ENCODE results near the gene FKBP5.

DNA sequence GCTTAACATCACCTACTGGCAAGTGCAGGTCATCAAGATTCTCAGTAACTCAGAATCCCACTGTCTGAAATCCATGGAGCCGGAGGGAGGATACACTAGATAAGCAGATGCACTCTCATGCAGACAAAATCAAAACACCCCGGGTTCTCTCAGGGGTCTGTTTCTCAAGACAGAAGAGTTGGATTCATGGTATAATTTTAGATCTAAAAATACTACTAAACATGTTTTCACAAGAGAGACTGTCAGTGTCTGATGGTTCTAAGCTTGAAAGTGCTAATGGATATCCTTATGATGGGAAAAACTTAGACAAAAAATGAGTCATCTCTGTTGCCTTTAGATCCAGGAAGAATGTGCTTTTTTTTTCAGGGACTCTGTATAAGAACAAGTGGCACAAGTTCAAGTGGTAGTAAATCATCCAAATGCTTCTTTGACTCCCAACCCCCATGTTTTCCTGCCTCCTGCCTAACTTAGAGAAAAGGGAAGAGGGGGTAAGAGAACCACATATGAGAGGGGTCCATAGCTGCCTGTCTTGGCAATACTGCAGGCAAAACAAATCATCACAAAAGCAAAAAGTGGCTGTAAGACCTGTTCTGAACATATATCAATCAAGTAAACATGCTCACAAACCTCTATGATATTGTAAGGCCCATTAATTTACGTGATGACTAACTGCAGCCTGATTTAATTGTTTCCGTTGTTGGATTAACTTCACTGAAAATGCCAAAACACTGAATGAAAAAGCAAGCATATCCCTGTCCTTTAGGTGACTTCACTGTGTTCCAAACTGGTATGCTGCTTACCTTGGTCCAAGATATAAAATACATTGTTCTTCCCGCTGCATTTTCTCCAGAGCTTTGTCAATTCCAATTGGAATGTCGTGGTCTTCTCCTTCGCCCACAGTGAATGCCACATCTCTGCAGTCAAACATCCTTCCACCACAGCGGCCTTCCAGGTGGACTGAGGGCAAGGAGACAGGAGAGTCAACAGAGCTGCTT is 92.0 kb downstream of the FKBP5 start:
- TF ChIP-seq, protein P1, sequence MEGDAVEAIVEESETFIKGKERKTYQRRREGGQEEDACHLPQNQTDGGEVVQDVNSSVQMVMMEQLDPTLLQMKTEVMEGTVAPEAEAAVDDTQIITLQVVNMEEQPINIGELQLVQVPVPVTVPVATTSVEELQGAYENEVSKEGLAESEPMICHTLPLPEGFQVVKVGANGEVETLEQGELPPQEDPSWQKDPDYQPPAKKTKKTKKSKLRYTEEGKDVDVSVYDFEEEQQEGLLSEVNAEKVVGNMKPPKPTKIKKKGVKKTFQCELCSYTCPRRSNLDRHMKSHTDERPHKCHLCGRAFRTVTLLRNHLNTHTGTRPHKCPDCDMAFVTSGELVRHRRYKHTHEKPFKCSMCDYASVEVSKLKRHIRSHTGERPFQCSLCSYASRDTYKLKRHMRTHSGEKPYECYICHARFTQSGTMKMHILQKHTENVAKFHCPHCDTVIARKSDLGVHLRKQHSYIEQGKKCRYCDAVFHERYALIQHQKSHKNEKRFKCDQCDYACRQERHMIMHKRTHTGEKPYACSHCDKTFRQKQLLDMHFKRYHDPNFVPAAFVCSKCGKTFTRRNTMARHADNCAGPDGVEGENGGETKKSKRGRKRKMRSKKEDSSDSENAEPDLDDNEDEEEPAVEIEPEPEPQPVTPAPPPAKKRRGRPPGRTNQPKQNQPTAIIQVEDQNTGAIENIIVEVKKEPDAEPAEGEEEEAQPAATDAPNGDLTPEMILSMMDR (conservative IDR thresholded peaks at IDR 0.05; ENCODE audit: low read depth, low read length): no peak
- TF ChIP-seq POLR2A (IDR thresholded peaks at IDR 0.05; ENCODE audit: low read depth, low read length): no peak
- peak; percentile 73 for TF ChIP-seq FOS (IDR thresholded peaks at IDR 0.05; ENCODE audit: low read depth, low read length)
- no peak for TF ChIP-seq MXI1 (IDR thresholded peaks at IDR 0.05; ENCODE audit: borderline replicate concordance, low read depth, low read length)
- peak; percentile 5; the same call in 1 of the 2 replicates for TF ChIP-seq BHLHE40 (IDR thresholded peaks at IDR 0.05; ENCODE audit: low read depth, low read length)
- TF ChIP-seq MAFK (IDR thresholded peaks at IDR 0.05; ENCODE audit: low read depth, low read length): no peak
- TF ChIP-seq, protein P2, sequence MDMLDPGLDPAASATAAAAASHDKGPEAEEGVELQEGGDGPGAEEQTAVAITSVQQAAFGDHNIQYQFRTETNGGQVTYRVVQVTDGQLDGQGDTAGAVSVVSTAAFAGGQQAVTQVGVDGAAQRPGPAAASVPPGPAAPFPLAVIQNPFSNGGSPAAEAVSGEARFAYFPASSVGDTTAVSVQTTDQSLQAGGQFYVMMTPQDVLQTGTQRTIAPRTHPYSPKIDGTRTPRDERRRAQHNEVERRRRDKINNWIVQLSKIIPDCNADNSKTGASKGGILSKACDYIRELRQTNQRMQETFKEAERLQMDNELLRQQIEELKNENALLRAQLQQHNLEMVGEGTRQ (IDR thresholded peaks at IDR 0.05; ENCODE audit: low read depth, low read length): no peak
- TF ChIP-seq RAD21 (IDR thresholded peaks at IDR 0.05; ENCODE audit: low read length): no peak
- no peak for TF ChIP-seq SMC3 (IDR thresholded peaks at IDR 0.05; ENCODE audit: low read depth, low read length)
